ENCODE data around the gene KCNQ1. TPM values are rescaled to one million over a fixed set of nuclear protein-coding genes. Genes with fewer than 3 reads are reported as not detected.

The KCNQ1 gene
- total RNA-seq, 1 donor from 2014 or later: 1.6 TPM

GRCh38 chr11:2830030-2830812 is 385.4 kb downstream of the KCNQ1 start:
- Histone ChIP-seq H3K27me3 (ENCODE audit: control insufficient read depth, insufficient read depth, low read length) (no peaks in the 10 kb centered on the region), H3K4me3 (ENCODE audit: low read depth, low read length) (no peak overlapping the region), H3K36me3 (ENCODE audit: control insufficient read depth, insufficient read depth, low read length) (no peaks in the 10 kb centered on the region)
- FAIRE-seq (peak; percentile 50), DNase-seq (ENCODE audit: low read depth) (no peak)
- TF ChIP-seq CTCF (IDR thresholded peaks at IDR 0.05; ENCODE audit: insufficient read depth, low read length, severe bottlenecking): no peak

- Histone ChIP-seq H3K4me3 (ENCODE audit: low read depth, low read length) (no peak overlapping the region), H3K36me3 (ENCODE audit: control insufficient read depth, insufficient read depth, low read length) (no peaks in the 10 kb centered on the region), H3K27me3 (ENCODE audit: control insufficient read depth, insufficient read depth, low read length) (no peaks in the 10 kb centered on the region)
- no peak for FAIRE-seq
- no peak for DNase-seq (ENCODE audit: low read depth)
- TF ChIP-seq CTCF (IDR thresholded peaks at IDR 0.05; ENCODE audit: insufficient read depth, low read length, severe bottlenecking): no peak
Measured at GRCh38 chr11:2830886-2831285, 386.1 kb downstream of the KCNQ1 start.

GRCh38 chr11:2831781-2832532 is 387.1 kb downstream of the KCNQ1 start:
- no peak for TF ChIP-seq CTCF (IDR thresholded peaks at IDR 0.05; ENCODE audit: insufficient read depth, low read length, severe bottlenecking)
- H3K4me3 ChIP-seq (ENCODE audit: low read depth, low read length): no peak overlapping the region
- H3K36me3 ChIP-seq (ENCODE audit: control insufficient read depth, insufficient read depth, low read length): no peaks in the 10 kb centered on the region
- H3K27me3 ChIP-seq (ENCODE audit: control insufficient read depth, insufficient read depth, low read length): no peaks in the 10 kb centered on the region
- DNase-seq (ENCODE audit: low read depth) (no peak), FAIRE-seq (no peak)

GRCh38 chr11:2832533-2833020 is 387.8 kb downstream of the KCNQ1 start:
- Histone ChIP-seq H3K36me3 (ENCODE audit: control insufficient read depth, insufficient read depth, low read length) (no peaks in the 10 kb centered on the region), H3K27me3 (ENCODE audit: control insufficient read depth, insufficient read depth, low read length) (peaks cover 1% of the 10 kb centered on the region), H3K4me3 (ENCODE audit: low read depth, low read length) (no peak overlapping the region)
- no peak for TF ChIP-seq CTCF (IDR thresholded peaks at IDR 0.05; ENCODE audit: insufficient read depth, low read length, severe bottlenecking)
- FAIRE-seq (no peak), DNase-seq (ENCODE audit: low read depth) (no peak)

GRCh38 chr11:2833051-2833715 is 388.4 kb downstream of the KCNQ1 start:
- H3K27me3 ChIP-seq (ENCODE audit: control insufficient read depth, insufficient read depth, low read length): peaks cover 3% of the 10 kb centered on the region
- H3K4me3 ChIP-seq (ENCODE audit: low read depth, low read length): no peak overlapping the region
- no peak for TF ChIP-seq CTCF (IDR thresholded peaks at IDR 0.05; ENCODE audit: insufficient read depth, low read length, severe bottlenecking)
- DNase-seq (ENCODE audit: low read depth): no peak
- no peaks in the 10 kb centered on the region for H3K36me3 ChIP-seq (ENCODE audit: control insufficient read depth, insufficient read depth, low read length)
- no peak for FAIRE-seq

Measured in bronchial epithelial cell (primary cell).